HG03064 (cell line): Measurements from ENCODE around the gene TP53TG3.
"Not testable (repeated sequence)": the region's sequence is repeated elsewhere in the genome, so short reads cannot be mapped to it uniquely, and the experiment has no call there.

Source experiments
- ATAC-seq: cut with Tn5 transposase; IDR thresholded peaks from one replicate; pipeline ENCODE4 v1.9.1; 2021; ENCODE audit warnings: low read depth; ENCODE audit not compliant: unreplicated experiment

TP53TG3 gene, protein sequence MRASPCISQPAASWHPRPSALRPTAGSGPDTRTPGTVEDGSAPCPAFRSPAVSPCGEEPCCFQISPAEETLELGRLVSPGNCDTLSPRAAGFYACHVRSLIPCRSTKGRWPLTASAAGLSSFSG

DNA sequence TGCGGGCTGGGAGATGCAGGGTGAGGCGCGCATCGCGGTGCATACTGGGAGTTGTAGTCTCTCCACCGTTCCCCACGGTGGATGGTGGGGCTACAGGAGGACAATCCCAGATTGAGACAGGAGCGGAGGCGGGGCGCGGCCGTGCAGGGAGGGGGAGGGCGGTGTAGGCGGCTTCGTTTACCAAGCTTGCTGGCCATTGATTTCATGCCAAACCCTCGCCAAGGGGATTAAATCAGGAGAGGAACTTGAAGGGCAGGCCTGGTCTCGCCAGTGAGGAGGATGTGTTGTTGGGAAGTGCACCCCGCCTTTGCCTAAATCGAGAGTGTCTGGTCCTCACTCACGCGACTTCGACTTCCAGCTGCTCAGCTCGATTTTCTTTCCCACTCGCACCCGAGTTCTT lies at the start of gene TP53TG3:
Gene TP53TG3 (minus strand): TSS at position 101 of the 400 bp plus-strand sequence. CDS start 68 bp downstream, at position 33.
- ATAC-seq = not testable (repeated sequence)

DNA sequence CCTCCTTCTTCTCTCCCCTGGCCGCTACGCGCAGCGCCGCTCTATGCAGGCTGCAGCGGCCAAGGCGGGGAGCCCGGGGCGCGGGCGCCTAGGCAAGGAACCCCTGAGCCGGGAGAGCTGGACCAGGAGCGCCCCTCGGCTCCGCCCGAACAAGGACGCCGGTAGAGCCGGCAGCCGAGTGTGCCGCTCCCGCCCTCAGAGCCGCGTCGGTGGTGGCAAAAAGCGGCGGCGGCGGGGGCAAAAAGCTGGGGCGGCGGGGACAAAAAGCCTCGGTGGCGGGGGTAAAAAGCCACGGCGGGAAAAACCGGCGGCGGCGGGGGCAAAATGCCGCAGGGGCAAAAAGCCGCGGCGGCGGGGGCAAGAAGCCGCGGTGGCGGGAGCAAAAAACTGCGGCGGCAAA lies 25.1 kb downstream of the TP53TG3 start:
- ATAC-seq = not testable (repeated sequence)

DNA sequence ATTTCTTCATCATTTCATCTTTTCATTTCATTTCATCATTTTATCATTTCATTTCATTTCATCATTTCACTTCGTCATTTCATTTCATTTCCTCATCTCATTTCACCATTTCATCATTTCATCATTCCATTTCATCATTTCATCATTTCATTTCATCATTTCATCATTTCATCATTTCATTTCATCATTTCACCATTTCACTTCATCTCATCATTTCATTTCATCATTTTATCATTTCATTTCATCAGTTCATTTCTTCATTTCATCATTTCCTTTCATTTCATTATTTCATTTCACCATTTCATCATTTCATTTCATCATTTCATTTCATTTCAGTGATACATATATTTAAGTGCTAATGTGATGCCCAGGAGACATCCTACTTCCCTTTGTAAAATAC lies 28.4 kb downstream of the TP53TG3 start:
- not testable (repeated sequence) for ATAC-seq

DNA sequence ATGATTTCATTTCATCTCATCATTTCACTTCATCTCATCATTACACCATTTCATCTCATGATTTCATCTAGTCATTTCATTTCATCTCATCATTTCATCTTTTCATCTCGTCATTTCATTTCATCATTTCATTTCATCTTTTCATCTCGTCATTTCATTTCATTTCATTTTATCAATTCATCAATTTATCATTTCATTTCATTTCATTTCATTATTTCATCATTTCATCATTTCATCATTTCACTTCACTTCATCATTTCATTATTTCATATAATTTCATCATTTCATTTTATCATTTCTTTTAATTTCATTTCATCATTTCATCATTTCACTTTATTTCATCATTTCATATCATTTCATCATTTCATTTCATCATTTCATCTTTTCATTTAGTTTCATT lies 29.2 kb downstream of the TP53TG3 start:
- not testable (repeated sequence) for ATAC-seq

DNA sequence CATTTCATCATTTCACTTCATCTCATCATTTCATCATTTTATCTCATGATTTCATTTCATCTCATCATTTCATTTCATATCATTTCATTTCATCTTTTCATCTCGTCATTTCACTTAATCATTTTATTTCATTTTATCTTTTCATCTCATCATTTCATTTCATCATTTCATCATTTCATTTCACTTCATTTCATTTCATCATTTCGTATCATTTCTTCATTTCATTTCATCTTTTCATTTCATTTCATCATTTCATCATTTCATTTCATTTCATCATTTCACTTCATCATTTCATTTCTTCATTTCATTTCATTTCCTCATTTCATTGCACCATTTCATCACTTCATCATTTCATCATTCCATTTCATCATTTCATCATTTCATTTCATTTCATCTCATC lies 29.8 kb downstream of the TP53TG3 start:
- not testable (repeated sequence) for ATAC-seq

DNA sequence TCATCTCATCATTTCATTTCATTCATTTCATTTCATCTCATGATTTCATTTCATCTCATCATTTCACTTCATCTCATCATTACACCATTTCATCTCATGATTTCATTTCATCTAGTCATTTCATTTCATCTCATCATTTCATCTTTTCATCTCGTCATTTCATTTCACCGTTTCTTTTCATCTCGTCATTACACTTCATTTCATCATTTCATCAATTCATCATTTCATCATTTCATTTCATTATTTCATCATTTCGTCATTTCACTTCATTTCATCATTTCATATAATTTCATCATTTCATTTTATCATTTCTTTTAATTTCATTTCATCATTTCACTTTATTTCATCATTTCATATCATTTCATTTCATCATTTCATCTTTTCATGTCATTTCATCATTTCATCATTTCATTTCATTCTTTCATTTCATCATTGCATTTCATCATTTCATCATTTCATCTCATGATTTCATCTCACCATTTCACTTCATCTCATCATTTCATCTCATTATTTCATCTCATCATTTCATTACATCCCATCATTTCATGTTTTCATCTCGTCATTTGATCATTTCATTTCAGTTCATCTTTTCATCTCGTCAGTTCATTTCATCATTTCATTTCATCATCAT lies 30.6 kb downstream of the TP53TG3 start:
- ATAC-seq = not testable (repeated sequence)

DNA sequence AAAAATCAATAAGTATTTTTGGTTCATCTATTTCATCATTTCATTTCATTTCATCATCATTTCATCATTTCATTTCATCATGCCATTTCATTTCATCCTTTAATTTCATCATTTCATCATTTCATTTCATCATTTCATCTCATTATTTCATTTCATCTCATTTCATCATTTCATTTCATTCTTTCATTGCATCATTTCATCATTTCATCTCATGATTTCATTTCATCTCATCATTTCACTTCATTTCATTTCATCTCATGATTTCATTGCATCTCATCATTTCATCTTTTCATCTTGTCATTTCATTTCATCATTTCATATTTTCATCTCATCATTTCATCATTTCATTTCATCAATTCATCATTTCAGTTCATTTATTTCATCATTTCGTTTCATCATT lies 31.2 kb downstream of the TP53TG3 start:
- not testable (repeated sequence) for ATAC-seq

DNA sequence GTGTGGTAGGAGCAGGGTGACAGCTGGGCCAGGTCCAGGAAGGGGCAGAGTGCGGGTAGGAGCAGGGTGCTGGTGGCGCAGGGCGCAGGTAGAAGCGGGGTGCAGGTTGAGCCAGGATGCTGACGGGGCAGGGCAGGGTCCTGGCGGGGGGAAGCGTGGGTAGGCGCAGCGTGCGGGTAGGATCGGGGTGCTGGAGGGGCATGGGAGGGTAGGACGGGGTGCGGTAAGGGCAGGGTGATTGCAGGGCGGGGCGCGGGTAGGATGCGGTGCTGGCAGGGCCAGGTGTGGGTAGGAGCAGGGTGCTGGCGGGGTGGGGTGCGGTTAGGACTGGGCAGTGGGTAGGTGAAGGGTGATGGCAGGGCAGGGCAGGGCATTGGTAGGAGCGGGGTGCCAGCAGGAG lies 38.4 kb downstream of the TP53TG3 start:
- ATAC-seq = not testable (repeated sequence)

DNA sequence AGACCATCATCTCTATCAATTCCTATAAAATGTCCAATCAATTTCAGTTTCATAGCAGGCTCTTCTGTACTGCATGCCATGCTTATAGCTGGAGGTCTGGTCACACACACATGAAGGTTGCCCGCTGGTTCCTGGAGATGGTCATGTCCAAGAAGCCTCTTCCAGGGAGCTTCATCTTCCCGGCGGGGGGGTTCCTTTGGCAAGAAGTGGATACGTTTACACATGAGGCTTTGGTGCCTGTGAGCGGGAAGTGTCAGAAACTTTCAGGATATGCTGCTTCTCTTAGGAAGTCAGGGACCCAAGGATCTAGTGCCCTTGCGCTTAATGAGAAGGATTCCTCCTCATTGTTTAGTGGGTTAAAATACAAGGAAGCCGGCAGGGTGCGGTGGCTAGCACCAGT lies 43.9 kb downstream of the TP53TG3 start:
- not testable (repeated sequence) for ATAC-seq
